Liver (tissue), 3 donors: ENCODE measurements around the gene IQCE.

ENCODE experiments used
- ATF3 ChIP-seq: IDR thresholded peaks from 2 replicates; pipeline ENCODE4 v1.6.1; 2016; ENCODE audit warnings: antibody characterized with exemption
- CTCF ChIP-seq: fragments of 150-350 bp; IDR thresholded peaks from 2 replicates; pipeline ENCODE4 v1.5.1; 2017; ENCODE audit warnings: improper control_type of control experiment, low read depth, low read length; ENCODE audit not compliant: missing input control
- EGR1 ChIP-seq, 2 donors: IDR thresholded peaks; 2 replicates each; pipeline ENCODE4 v1.6.1; 2016 to 2018; ENCODE audit warnings: antibody characterized with exemption in 2 of 2, low read depth in 2 of 2
- MAX ChIP-seq: IDR thresholded peaks from 2 replicates; pipeline ENCODE4 v1.6.1; 2016; ENCODE audit warnings: antibody characterized with exemption
- RAD21 ChIP-seq, 2 donors: IDR thresholded peaks; 2 replicates each; pipeline ENCODE4 v1.6.1; 2016; ENCODE audit warnings: antibody characterized with exemption in 2 of 2, mild to moderate bottlenecking in 2 of 2
- REST ChIP-seq: IDR thresholded peaks from 2 replicates; pipeline ENCODE4 v1.6.1; 2016; ENCODE audit warnings: antibody characterized with exemption, mild to moderate bottlenecking
- SP1 ChIP-seq: IDR thresholded peaks from 2 replicates; pipeline ENCODE4 v1.6.1; 2018; ENCODE audit warnings: antibody characterized with exemption, mild to moderate bottlenecking
- TAF1 ChIP-seq: conservative IDR thresholded peaks from 2 replicates; pipeline ENCODE4 v1.6.1; 2016; ENCODE audit warnings: antibody characterized with exemption, mild to moderate bottlenecking
- YY1 ChIP-seq: IDR thresholded peaks from 2 replicates; pipeline ENCODE4 v1.6.1; 2016; ENCODE audit warnings: antibody characterized with exemption, mild to moderate bottlenecking
- ZBTB33 ChIP-seq: IDR thresholded peaks from 2 replicates; pipeline ENCODE4 v1.6.1; 2016; ENCODE audit warnings: antibody characterized with exemption
- donor health status: healthy.
- donor health status: healthy.

GRCh38 chr7:2597273-2597640 lies 38.5 kb downstream of the IQCE start:
- TF ChIP-seq CTCF (no peak), YY1 (no peak), REST (no peak), MAX (no peak), ZBTB33 (no peak), EGR1 (IDR thresholded peaks at IDR 0.05; ENCODE audit: low read depth in 2 of 2) (no peak), TAF1 (no peak), SP1 (no peak), ATF3 (no peak), RAD21 (IDR thresholded peaks at IDR 0.05) (no peak)
